Measurements from ENCODE around the gene GPC5.

The GPC5 gene

DNA sequence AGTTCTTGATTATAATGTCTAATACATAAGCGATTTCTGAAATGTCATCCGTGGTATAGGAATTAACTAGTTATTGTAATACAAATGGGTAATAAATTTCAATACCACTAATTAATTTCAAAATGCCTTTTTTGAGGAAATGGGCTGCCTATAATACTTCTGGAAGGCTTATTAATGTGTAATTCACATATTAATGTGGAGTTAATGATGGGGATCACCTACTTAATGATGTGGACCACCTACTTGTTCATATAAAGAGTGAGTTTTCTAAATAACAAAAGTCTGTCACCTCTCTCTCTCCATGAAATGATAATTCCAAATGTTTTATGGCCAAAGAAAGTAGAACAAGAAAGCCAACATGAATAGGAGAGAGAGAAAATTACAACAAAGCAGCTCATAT is 914.4 kb downstream of the GPC5 start:
- no peak for DNase-seq
- H2BK12ac ChIP-seq (ENCODE audit: low read length) = no peak overlapping the region

DNA sequence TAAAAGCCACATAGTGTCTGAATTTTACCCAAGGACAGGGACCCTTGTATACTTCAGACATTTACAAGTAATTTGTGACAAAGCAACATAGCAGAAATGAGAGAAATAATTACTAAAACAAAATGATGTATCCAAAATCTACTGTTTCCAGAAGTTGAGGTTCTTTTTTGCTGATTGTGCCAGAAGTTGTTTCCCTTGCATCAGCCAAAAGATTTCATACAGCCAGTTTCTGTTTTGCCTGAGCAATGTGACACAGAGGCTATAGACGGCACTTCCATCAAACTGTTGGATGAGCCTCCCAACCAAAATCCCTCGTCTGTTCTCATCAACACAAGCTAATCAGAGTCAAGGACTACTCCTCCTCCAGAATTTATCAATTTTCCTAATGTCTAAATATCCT is 915.0 kb downstream of the GPC5 start:
- H2BK12ac ChIP-seq (ENCODE audit: low read length) = peak overlapping the region; percentile 49
- no peak overlapping the region for H3K14ac ChIP-seq (ENCODE audit: low read length)
- H3K4me3 ChIP-seq (ENCODE audit: low read depth, low read length) = no peak overlapping the region
- H3K27ac ChIP-seq (ENCODE audit: low read depth, low read length) = no peak overlapping the region
- no peak overlapping the region for H3K23ac ChIP-seq (ENCODE audit: low read length)
- H3K9me3 ChIP-seq (ENCODE audit: insufficient read depth, low read depth, low read length) = peaks cover 1% of the 10 kb centered on the region
- H2BK120ac ChIP-seq (ENCODE audit: insufficient read depth, low read length, poor library complexity) = peak overlapping the region; percentile 3
- H2AFZ ChIP-seq (ENCODE audit: insufficient read depth, low read length, poor library complexity) = no peak overlapping the region
- peaks cover 0 to 6% of the 10 kb centered on the region in 2 experiments for H3K4me1 ChIP-seq (ENCODE audit: control insufficient read depth in 1 of 2, insufficient read depth in 2 of 2, low read length in 2 of 2)
- no peak overlapping the region for H2BK5ac ChIP-seq (ENCODE audit: low read depth, low read length, poor library complexity)
- H3K18ac ChIP-seq (ENCODE audit: low read length) = no peak overlapping the region
- H3K4me2 ChIP-seq (ENCODE audit: low read length) = no peak overlapping the region
- no peaks in the 10 kb centered on the region for H3K79me2 ChIP-seq (ENCODE audit: control insufficient read depth, insufficient read depth, low read length, poor library complexity)
- H4K12ac ChIP-seq (ENCODE audit: low read depth, low read length) = no peak overlapping the region
- no peak for DNase-seq
- H4K8ac ChIP-seq (ENCODE audit: low read depth, low read length) = no peak overlapping the region
- no peaks in the 10 kb centered on the region for H3K27me3 ChIP-seq (ENCODE audit: insufficient read depth, low read length)
- no peaks in the 10 kb centered on the region for H3K36me3 ChIP-seq (ENCODE audit: control insufficient read depth in 1 of 2, insufficient read depth in 2 of 2, low read length in 2 of 2)
- WGBS (ENCODE audit: extremely low coverage, insufficient coverage, insufficient read length) = no CpG with 5 or more reads among the region's 2 CpGs
- no peak overlapping the region for H2AK5ac ChIP-seq (ENCODE audit: low read length)
- H4K91ac ChIP-seq (ENCODE audit: low read depth, low read length) = no peak overlapping the region
- H3K79me1 ChIP-seq (ENCODE audit: low read length) = peaks cover 1% of the 10 kb centered on the region
- H3K4ac ChIP-seq (ENCODE audit: low read depth, low read length) = no peak overlapping the region
- H3K9ac ChIP-seq (ENCODE audit: low read length) = no peak overlapping the region

More for the DNA sequence above, 914.4 kb downstream of the GPC5 start:
- H3K14ac ChIP-seq (ENCODE audit: low read length) = no peak overlapping the region
- H3K9me3 ChIP-seq (ENCODE audit: insufficient read depth, low read depth, low read length) = peaks cover 1% of the 10 kb centered on the region
- no peak overlapping the region for H2AK5ac ChIP-seq (ENCODE audit: low read length)
- no peak overlapping the region for H3K4ac ChIP-seq (ENCODE audit: low read depth, low read length)
- WGBS (ENCODE audit: extremely low coverage, insufficient coverage, insufficient read length) = no CpG with 5 or more reads among the region's 2 CpGs
- H3K27me3 ChIP-seq (ENCODE audit: insufficient read depth, low read length) = no peaks in the 10 kb centered on the region
- H2BK5ac ChIP-seq (ENCODE audit: low read depth, low read length, poor library complexity) = no peak overlapping the region
- no peaks in the 10 kb centered on the region for H3K79me2 ChIP-seq (ENCODE audit: control insufficient read depth, insufficient read depth, low read length, poor library complexity)
- no peak overlapping the region for H4K8ac ChIP-seq (ENCODE audit: low read depth, low read length)
- H3K79me1 ChIP-seq (ENCODE audit: low read length) = no peaks in the 10 kb centered on the region
- H4K12ac ChIP-seq (ENCODE audit: low read depth, low read length) = no peak overlapping the region
- H3K4me2 ChIP-seq (ENCODE audit: low read length) = no peak overlapping the region
- no peak overlapping the region for H4K91ac ChIP-seq (ENCODE audit: low read depth, low read length)
- peaks cover 0 to 6% of the 10 kb centered on the region in 2 experiments for H3K4me1 ChIP-seq (ENCODE audit: control insufficient read depth in 1 of 2, insufficient read depth in 2 of 2, low read length in 2 of 2)
- H2BK120ac ChIP-seq (ENCODE audit: insufficient read depth, low read length, poor library complexity) = no peak overlapping the region
- no peak overlapping the region for H2AFZ ChIP-seq (ENCODE audit: insufficient read depth, low read length, poor library complexity)
- H3K27ac ChIP-seq (ENCODE audit: low read depth, low read length) = no peak overlapping the region
- H3K36me3 ChIP-seq (ENCODE audit: control insufficient read depth in 1 of 2, insufficient read depth in 2 of 2, low read length in 2 of 2) = no peaks in the 10 kb centered on the region
- no peak overlapping the region for H3K9ac ChIP-seq (ENCODE audit: low read length)
- no peak overlapping the region for H3K4me3 ChIP-seq (ENCODE audit: low read depth, low read length)
- H3K18ac ChIP-seq (ENCODE audit: low read length) = no peak overlapping the region
- no peak overlapping the region for H3K23ac ChIP-seq (ENCODE audit: low read length)

DNA sequence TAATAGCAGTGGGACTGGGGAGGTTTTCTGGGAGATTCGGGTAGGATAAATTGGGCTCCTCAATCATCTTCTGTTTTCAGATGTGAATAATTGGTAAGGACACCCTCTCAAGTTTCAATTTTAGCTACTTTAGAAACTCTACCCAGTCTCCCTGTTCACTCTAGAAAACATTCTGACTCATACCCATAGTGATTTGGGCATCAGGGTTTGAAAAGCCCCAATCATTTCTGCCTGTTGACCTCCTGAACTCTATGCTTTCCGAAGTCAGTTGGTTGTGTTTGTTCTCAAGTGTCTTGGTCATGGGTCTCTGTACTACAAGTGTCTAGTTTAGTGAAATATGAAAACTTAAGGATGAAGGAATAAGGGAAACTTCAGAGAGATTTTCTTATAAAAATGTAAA is 916.8 kb downstream of the GPC5 start:
- H4K12ac ChIP-seq (ENCODE audit: low read depth, low read length) = no peak overlapping the region
- no peak overlapping the region for H2AK5ac ChIP-seq (ENCODE audit: low read length)
- no peak overlapping the region for H4K8ac ChIP-seq (ENCODE audit: low read depth, low read length)
- no peak overlapping the region for H3K14ac ChIP-seq (ENCODE audit: low read length)
- no peak overlapping the region for H2BK120ac ChIP-seq (ENCODE audit: insufficient read depth, low read length, poor library complexity)
- no peak overlapping the region for H3K9ac ChIP-seq (ENCODE audit: low read length)
- no peak overlapping the region for H3K4ac ChIP-seq (ENCODE audit: low read depth, low read length)
- no peaks in the 10 kb centered on the region for H3K79me2 ChIP-seq (ENCODE audit: control insufficient read depth, insufficient read depth, low read length, poor library complexity)
- no peak overlapping the region for H2BK12ac ChIP-seq (ENCODE audit: low read length)
- no CpG with 5 or more reads among the region's 2 CpGs for WGBS (ENCODE audit: extremely low coverage, insufficient coverage, insufficient read length)
- no peak overlapping the region for H2BK5ac ChIP-seq (ENCODE audit: low read depth, low read length, poor library complexity)
- H3K23ac ChIP-seq (ENCODE audit: low read length) = no peak overlapping the region
- no peak overlapping the region for H3K4me2 ChIP-seq (ENCODE audit: low read length)
- no peaks in the 10 kb centered on the region for H3K27me3 ChIP-seq (ENCODE audit: insufficient read depth, low read length)
- DNase-seq = no peak
- H3K18ac ChIP-seq (ENCODE audit: low read length) = no peak overlapping the region
- no peak overlapping the region for H2AFZ ChIP-seq (ENCODE audit: insufficient read depth, low read length, poor library complexity)
- no peak overlapping the region for H3K4me3 ChIP-seq (ENCODE audit: low read depth, low read length)
- peaks cover 1% of the 10 kb centered on the region for H3K9me3 ChIP-seq (ENCODE audit: insufficient read depth, low read depth, low read length)
- no peaks in the 10 kb centered on the region for H3K36me3 ChIP-seq (ENCODE audit: control insufficient read depth in 1 of 2, insufficient read depth in 2 of 2, low read length in 2 of 2)
- H3K27ac ChIP-seq (ENCODE audit: low read depth, low read length) = no peak overlapping the region
- H3K4me1 ChIP-seq (ENCODE audit: control insufficient read depth in 1 of 2, insufficient read depth in 2 of 2, low read length in 2 of 2) = peaks cover 0 to 6% of the 10 kb centered on the region in 2 experiments
- peaks cover 1% of the 10 kb centered on the region for H3K79me1 ChIP-seq (ENCODE audit: low read length)
- H4K91ac ChIP-seq (ENCODE audit: low read depth, low read length) = no peak overlapping the region

DNA sequence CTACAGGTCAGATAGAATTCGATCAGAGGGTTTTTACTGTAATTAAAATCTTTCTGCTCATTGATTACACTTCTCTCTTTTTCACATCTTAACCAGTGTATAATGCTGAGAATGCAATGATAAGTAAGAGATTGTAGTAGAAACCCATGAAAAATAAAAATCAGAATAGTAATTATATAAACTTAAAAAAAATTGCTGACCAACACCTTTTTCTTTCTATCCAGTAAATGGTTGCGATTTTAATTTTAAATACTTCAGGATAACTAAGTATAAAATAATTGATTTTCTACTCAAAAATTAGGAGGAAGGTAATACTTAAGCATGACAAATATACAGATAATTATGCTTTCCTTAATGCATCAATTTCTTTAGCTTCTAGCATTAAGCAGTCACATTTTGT is 917.6 kb downstream of the GPC5 start:
- Histone ChIP-seq H3K27me3 (ENCODE audit: insufficient read depth, low read length) (no peaks in the 10 kb centered on the region), H3K79me2 (ENCODE audit: control insufficient read depth, insufficient read depth, low read length, poor library complexity) (no peaks in the 10 kb centered on the region), H3K4me3 (ENCODE audit: low read depth, low read length) (no peak overlapping the region), H3K14ac (ENCODE audit: low read length) (no peak overlapping the region), H3K9me3 (ENCODE audit: insufficient read depth, low read depth, low read length) (peaks cover 1% of the 10 kb centered on the region), H2BK12ac (ENCODE audit: low read length) (no peak overlapping the region), H3K36me3 (ENCODE audit: control insufficient read depth in 1 of 2, insufficient read depth in 2 of 2, low read length in 2 of 2) (no peaks in the 10 kb centered on the region), H2AFZ (ENCODE audit: insufficient read depth, low read length, poor library complexity) (no peak overlapping the region), H3K4me1 (ENCODE audit: control insufficient read depth in 1 of 2, insufficient read depth in 2 of 2, low read length in 2 of 2) (peaks cover 0 to 6% of the 10 kb centered on the region in 2 experiments), H3K4ac (ENCODE audit: low read depth, low read length) (no peak overlapping the region), H3K23ac (ENCODE audit: low read length) (no peak overlapping the region), H3K27ac (ENCODE audit: low read depth, low read length) (no peak overlapping the region), H2AK5ac (ENCODE audit: low read length) (no peak overlapping the region), H3K79me1 (ENCODE audit: low read length) (peaks cover 1% of the 10 kb centered on the region), H2BK120ac (ENCODE audit: insufficient read depth, low read length, poor library complexity) (no peak overlapping the region), H3K18ac (ENCODE audit: low read length) (no peak overlapping the region), H4K12ac (ENCODE audit: low read depth, low read length) (no peak overlapping the region), H4K91ac (ENCODE audit: low read depth, low read length) (no peak overlapping the region), H4K8ac (ENCODE audit: low read depth, low read length) (no peak overlapping the region), H3K4me2 (ENCODE audit: low read length) (no peak overlapping the region), H2BK5ac (ENCODE audit: low read depth, low read length, poor library complexity) (no peak overlapping the region), H3K9ac (ENCODE audit: low read length) (no peak overlapping the region)
- WGBS (ENCODE audit: extremely low coverage, insufficient coverage, insufficient read length) = no CpG with 5 or more reads among the region's 2 CpGs
- DNase-seq = no peak
